Activated naive CD8-positive, alpha-beta T cell treated with anti-CD3 and anti-CD28 coated beads, Interleukin-2, amount 10 ng/mL, durations not matched to agents 7 days and 5 days (primary cell): ENCODE results near the gene FOXJ3. TPM values are rescaled to one million over a fixed set of nuclear protein-coding genes. Genes with fewer than 3 reads are reported as not detected.
"Not testable (repeated sequence)": the region's sequence is repeated elsewhere in the genome, so short reads cannot be mapped to it uniquely, and the experiment has no call there.

ENCODE experiments used
- ATAC-seq: fragments of 150-1000 bp; cut with Tn5 transposase; one replicate; pipeline ENCODE4 v1.10.0; 2021; ENCODE audit warnings: low read depth, moderate library complexity
- POLR2A ChIA-PET: fragments of 350-600 bp; sonication (Branson Sonifier 250); formaldehyde crosslinking; loops from one replicate; lab custom pipeline; 2021; ENCODE audit warnings: antibody characterized with exemption; lab: Charles Lee
- DNase-seq: peaks from one replicate; pipeline ENCODE4 v3.0.0; 2021
- H3K27ac Mint-ChIP-seq: one replicate; pipeline ENCODE4 v1.8.0; 2022; ENCODE audit warnings: mild to moderate bottlenecking, mixed read lengths
- H3K27me3 Mint-ChIP-seq: one replicate; pipeline ENCODE4 v1.8.0; 2022; ENCODE audit warnings: mild to moderate bottlenecking, moderate library complexity, mixed read lengths
- H3K36me3 Mint-ChIP-seq: one replicate; pipeline ENCODE4 v1.8.0; 2021; ENCODE audit warnings: mild to moderate bottlenecking, mixed read lengths
- H3K4me1 Mint-ChIP-seq: one replicate; pipeline ENCODE4 v1.8.0; 2021; ENCODE audit warnings: mixed read lengths
- H3K4me3 Mint-ChIP-seq: one replicate; pipeline ENCODE4 v1.8.0; 2022; ENCODE audit warnings: mild to moderate bottlenecking, moderate library complexity, mixed read lengths
- H3K9me3 Mint-ChIP-seq: one replicate; pipeline ENCODE4 v1.8.0; 2021; ENCODE audit warnings: mixed read lengths
- total RNA-seq, 2 experiments: library from RNA; stranded (reverse); gene quantifications; one replicate each; pipeline ENCODE4 v1.2.3, GENCODE V29; 2021

The FOXJ3 gene
- total RNA-seq, 2 experiments from 2014 or later = 59.1 to 61.1 TPM

GRCh38 chr1:42206930-42207329 lies 128.1 kb downstream of the FOXJ3 start:
- H3K27ac Mint-ChIP-seq = not testable (repeated sequence)

DNA sequence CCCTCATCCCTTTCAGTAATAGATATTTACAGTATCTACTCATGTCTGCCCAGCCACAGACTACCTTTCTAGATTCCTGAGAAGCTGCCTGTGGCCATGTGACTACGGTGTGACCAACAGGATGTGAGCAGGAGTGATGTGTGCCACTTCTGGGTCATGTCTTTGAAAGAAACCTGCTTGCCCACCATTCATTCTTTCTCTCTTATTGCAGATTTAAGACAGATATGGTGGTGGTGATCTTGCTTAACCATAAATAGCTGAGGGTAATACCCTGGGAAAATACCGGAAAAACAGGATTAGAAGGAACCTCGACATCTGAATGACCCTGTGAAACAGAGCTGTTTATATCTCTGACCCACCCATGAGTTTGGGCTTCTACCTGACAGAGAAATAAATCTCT lies 128.9 kb downstream of the FOXJ3 start:
- H3K4me3 Mint-ChIP-seq = no peak overlapping the region

More at GRCh38 chr1:42206930-42207329, 128.1 kb downstream of the FOXJ3 start:
- H3K4me3 Mint-ChIP-seq, DNase-seq, H3K4me1 Mint-ChIP-seq, H3K27me3 Mint-ChIP-seq, POLR2A ChIA-PET, ATAC-seq: not testable (repeated sequence)
- H3K9me3 Mint-ChIP-seq = peaks cover 20% of the 10 kb centered on the region
- peaks cover 69% of the 10 kb centered on the region for H3K36me3 Mint-ChIP-seq

DNA sequence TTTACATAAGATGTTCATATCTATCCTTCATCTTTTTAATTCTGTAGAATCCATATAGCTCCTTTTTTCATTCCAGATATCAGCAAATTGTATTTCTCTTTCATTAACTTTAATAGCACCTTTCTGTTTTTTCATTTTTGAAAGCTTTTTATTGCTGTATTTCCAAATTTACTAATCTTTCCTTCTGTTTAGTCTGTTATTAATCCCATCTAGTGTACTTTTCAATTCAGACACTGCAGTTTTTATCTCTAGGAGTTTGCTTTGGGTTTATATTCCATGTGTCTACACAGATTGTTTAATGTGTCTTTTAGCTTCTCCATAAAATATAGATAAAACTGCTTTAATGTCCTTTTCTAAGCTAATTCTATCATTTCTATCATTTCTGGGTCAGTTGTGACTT lies 133.0 kb downstream of the FOXJ3 start:
- peaks cover 4% of the 10 kb centered on the region for H3K4me1 Mint-ChIP-seq
- no peak for ATAC-seq
- no peak for DNase-seq
- POLR2A ChIA-PET = no interaction called here
- H3K4me3 Mint-ChIP-seq = no peak overlapping the region
- peaks cover 17% of the 10 kb centered on the region for H3K9me3 Mint-ChIP-seq
- H3K27me3 Mint-ChIP-seq = no peaks in the 10 kb centered on the region
- peaks cover 64% of the 10 kb centered on the region for H3K36me3 Mint-ChIP-seq
- no peak overlapping the region for H3K27ac Mint-ChIP-seq

More for the DNA sequence above, 128.9 kb downstream of the FOXJ3 start:
- H3K27me3 Mint-ChIP-seq = no peaks in the 10 kb centered on the region
- no peak for ATAC-seq
- peaks cover 4% of the 10 kb centered on the region for H3K4me1 Mint-ChIP-seq
- peaks cover 21% of the 10 kb centered on the region for H3K9me3 Mint-ChIP-seq
- peak overlapping the region; percentile 43 for H3K27ac Mint-ChIP-seq
- no peak for DNase-seq
- POLR2A ChIA-PET = no interaction called here
- peaks cover 69% of the 10 kb centered on the region for H3K36me3 Mint-ChIP-seq

- DNase-seq = no peak
- POLR2A ChIA-PET = no interaction called here
- H3K4me3 Mint-ChIP-seq = no peak overlapping the region
- no peak overlapping the region for H3K27ac Mint-ChIP-seq
- no peaks in the 10 kb centered on the region for H3K4me1 Mint-ChIP-seq
- H3K36me3 Mint-ChIP-seq = peaks cover 36% of the 10 kb centered on the region
- H3K27me3 Mint-ChIP-seq = no peaks in the 10 kb centered on the region
- ATAC-seq = no peak
- H3K9me3 Mint-ChIP-seq = peaks cover 11% of the 10 kb centered on the region
Measured at GRCh38 chr1:42198251-42198650, 136.8 kb downstream of the FOXJ3 start.

- DNase-seq = no peak
- H3K27me3 Mint-ChIP-seq = no peaks in the 10 kb centered on the region
- no peak overlapping the region for H3K4me3 Mint-ChIP-seq
- no peaks in the 10 kb centered on the region for H3K9me3 Mint-ChIP-seq
- peaks cover 4% of the 10 kb centered on the region for H3K4me1 Mint-ChIP-seq
- H3K27ac Mint-ChIP-seq = no peak overlapping the region
- POLR2A ChIA-PET = no interaction called here
- ATAC-seq = no peak
- H3K36me3 Mint-ChIP-seq = peaks cover 24% of the 10 kb centered on the region
Measured at GRCh38 chr1:42195841-42196240, 139.2 kb downstream of the FOXJ3 start.

GRCh38 chr1:42192106-42192505 lies 142.9 kb downstream of the FOXJ3 start:
- peaks cover 10% of the 10 kb centered on the region for H3K36me3 Mint-ChIP-seq
- no peak for DNase-seq
- no peak for ATAC-seq
- H3K4me1 Mint-ChIP-seq = peaks cover 4% of the 10 kb centered on the region
- H3K9me3 Mint-ChIP-seq = no peaks in the 10 kb centered on the region
- H3K27ac Mint-ChIP-seq = no peak overlapping the region
- POLR2A ChIA-PET = no interaction called here
- no peak overlapping the region for H3K4me3 Mint-ChIP-seq
- H3K27me3 Mint-ChIP-seq = no peaks in the 10 kb centered on the region

DNA sequence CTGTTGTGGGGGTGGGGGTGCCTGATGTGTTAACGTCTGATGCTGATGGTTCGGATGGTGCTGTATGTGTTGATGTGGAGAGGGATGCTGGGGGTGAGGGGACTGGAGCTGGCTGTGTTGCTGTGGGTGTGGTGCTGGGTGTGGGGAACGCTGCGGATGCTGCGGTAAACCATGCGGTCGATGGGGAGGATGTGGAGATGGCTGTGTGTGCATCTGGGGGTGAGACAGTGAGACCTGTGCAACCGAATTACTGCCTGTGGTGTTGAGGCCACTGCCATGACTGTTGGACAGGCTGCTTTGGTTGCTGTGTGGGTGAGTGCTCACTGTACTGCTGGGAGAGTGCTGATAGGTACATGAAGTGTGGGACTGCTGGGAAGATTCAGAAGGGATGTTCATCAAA lies 143.7 kb downstream of the FOXJ3 start:
- ATAC-seq = no peak
- no peak overlapping the region for H3K27ac Mint-ChIP-seq
- POLR2A ChIA-PET = no interaction called here
- H3K4me3 Mint-ChIP-seq = no peak overlapping the region
- no peak for DNase-seq
- H3K9me3 Mint-ChIP-seq = no peaks in the 10 kb centered on the region
- H3K27me3 Mint-ChIP-seq = no peaks in the 10 kb centered on the region
- H3K36me3 Mint-ChIP-seq = peaks cover 12% of the 10 kb centered on the region
- H3K4me1 Mint-ChIP-seq = peaks cover 4% of the 10 kb centered on the region

- ATAC-seq = no peak
- H3K9me3 Mint-ChIP-seq = no peaks in the 10 kb centered on the region
- H3K4me3 Mint-ChIP-seq = no peak overlapping the region
- no peak for DNase-seq
- H3K27ac Mint-ChIP-seq = no peak overlapping the region
- peaks cover 15% of the 10 kb centered on the region for H3K36me3 Mint-ChIP-seq
- POLR2A ChIA-PET = no interaction called here
- H3K27me3 Mint-ChIP-seq = no peaks in the 10 kb centered on the region
- H3K4me1 Mint-ChIP-seq = peaks cover 4% of the 10 kb centered on the region
Measured at GRCh38 chr1:42189931-42190853, 144.8 kb downstream of the FOXJ3 start.

- no peaks in the 10 kb centered on the region for H3K27me3 Mint-ChIP-seq
- no peak overlapping the region for H3K4me3 Mint-ChIP-seq
- ATAC-seq (no peak), DNase-seq (no peak)
- H3K9me3 Mint-ChIP-seq = no peaks in the 10 kb centered on the region
- H3K4me1 Mint-ChIP-seq = peaks cover 3% of the 10 kb centered on the region
- H3K27ac Mint-ChIP-seq = no peak overlapping the region
- POLR2A ChIA-PET = no interaction called here
- H3K36me3 Mint-ChIP-seq = peaks cover 15% of the 10 kb centered on the region
Measured at GRCh38 chr1:42186152-42186551, 148.9 kb downstream of the FOXJ3 start.

GRCh38 chr1:42184616-42185015 lies 150.4 kb downstream of the FOXJ3 start:
- no peaks in the 10 kb centered on the region for H3K27me3 Mint-ChIP-seq
- H3K27ac Mint-ChIP-seq = no peak overlapping the region
- ATAC-seq (no peak), DNase-seq (no peak)
- no peak overlapping the region for H3K4me3 Mint-ChIP-seq
- H3K9me3 Mint-ChIP-seq = no peaks in the 10 kb centered on the region
- POLR2A ChIA-PET = no interaction called here
- H3K36me3 Mint-ChIP-seq = peaks cover 13% of the 10 kb centered on the region
- H3K4me1 Mint-ChIP-seq = peaks cover 6% of the 10 kb centered on the region

GRCh38 chr1:42183957-42184268 lies 151.1 kb downstream of the FOXJ3 start:
- no peak overlapping the region for H3K27ac Mint-ChIP-seq
- POLR2A ChIA-PET = no interaction called here

GRCh38 chr1:42183210-42183956 lies 151.7 kb downstream of the FOXJ3 start:
- DNase-seq (no peak), ATAC-seq (no peak)
- Mint-ChIP-seq H3K9me3 (no peaks in the 10 kb centered on the region), H3K27ac (no peak overlapping the region), H3K4me1 (peaks cover 6% of the 10 kb centered on the region), H3K4me3 (no peak overlapping the region), H3K27me3 (no peaks in the 10 kb centered on the region), H3K36me3 (peaks cover 13% of the 10 kb centered on the region)
- POLR2A ChIA-PET = no interaction called here

More at GRCh38 chr1:42183957-42184268, 151.1 kb downstream of the FOXJ3 start:
- Mint-ChIP-seq H3K9me3 (no peaks in the 10 kb centered on the region), H3K36me3 (peaks cover 13% of the 10 kb centered on the region), H3K4me1 (peaks cover 6% of the 10 kb centered on the region), H3K4me3 (no peak overlapping the region), H3K27me3 (no peaks in the 10 kb centered on the region)
- no peak for DNase-seq
- ATAC-seq = no peak

DNA sequence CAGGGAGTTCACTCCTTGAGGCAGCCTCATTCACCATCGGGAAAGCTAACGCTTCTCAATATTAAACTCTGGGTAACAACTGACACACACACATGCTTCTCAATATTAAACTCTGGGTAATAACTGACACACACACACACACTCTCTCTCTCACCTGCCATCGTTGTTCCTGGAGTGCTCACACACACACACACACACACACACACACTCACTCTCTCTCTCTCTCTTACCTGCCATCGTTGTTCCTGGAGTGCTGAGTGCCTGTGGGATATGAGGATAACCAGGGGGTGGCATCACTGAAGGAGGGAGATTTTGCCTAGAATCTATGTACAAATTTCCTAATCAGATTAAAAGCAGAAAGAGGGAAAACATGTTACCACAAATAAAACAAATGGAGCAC lies 153.3 kb downstream of the FOXJ3 start:
- ATAC-seq = no peak
- no peaks in the 10 kb centered on the region for H3K9me3 Mint-ChIP-seq
- H3K27ac Mint-ChIP-seq = no peak overlapping the region
- H3K36me3 Mint-ChIP-seq = peaks cover 8% of the 10 kb centered on the region
- POLR2A ChIA-PET = no interaction called here
- peaks cover 6% of the 10 kb centered on the region for H3K4me1 Mint-ChIP-seq
- no peak for DNase-seq
- no peak overlapping the region for H3K4me3 Mint-ChIP-seq
- no peaks in the 10 kb centered on the region for H3K27me3 Mint-ChIP-seq

- H3K36me3 Mint-ChIP-seq = peaks cover 5% of the 10 kb centered on the region
- POLR2A ChIA-PET = no interaction called here
- H3K4me1 Mint-ChIP-seq = peaks cover 6% of the 10 kb centered on the region
- H3K9me3 Mint-ChIP-seq = no peaks in the 10 kb centered on the region
- DNase-seq (no peak), ATAC-seq (no peak)
- H3K27ac Mint-ChIP-seq = no peak overlapping the region
- H3K4me3 Mint-ChIP-seq = no peak overlapping the region
- H3K27me3 Mint-ChIP-seq = no peaks in the 10 kb centered on the region
Measured at GRCh38 chr1:42179900-42180329, 155.1 kb downstream of the FOXJ3 start.
